ENCODE results near the gene ZNF213. TPM values are rescaled to one million over a fixed set of nuclear protein-coding genes. Genes with fewer than 3 reads are reported as not detected.
A peak's percentile ranks its signal among the peaks of the same experiment; 100 is the strongest.

ZNF213 gene, protein sequence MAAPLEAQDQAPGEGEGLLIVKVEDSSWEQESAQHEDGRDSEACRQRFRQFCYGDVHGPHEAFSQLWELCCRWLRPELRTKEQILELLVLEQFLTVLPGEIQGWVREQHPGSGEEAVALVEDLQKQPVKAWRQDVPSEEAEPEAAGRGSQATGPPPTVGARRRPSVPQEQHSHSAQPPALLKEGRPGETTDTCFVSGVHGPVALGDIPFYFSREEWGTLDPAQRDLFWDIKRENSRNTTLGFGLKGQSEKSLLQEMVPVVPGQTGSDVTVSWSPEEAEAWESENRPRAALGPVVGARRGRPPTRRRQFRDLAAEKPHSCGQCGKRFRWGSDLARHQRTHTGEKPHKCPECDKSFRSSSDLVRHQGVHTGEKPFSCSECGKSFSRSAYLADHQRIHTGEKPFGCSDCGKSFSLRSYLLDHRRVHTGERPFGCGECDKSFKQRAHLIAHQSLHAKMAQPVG
- polyA plus RNA-seq (2013, experiment 1 of 2), result 5.7 TPM
- 7.3 TPM for polyA plus RNA-seq (2013, experiment 2 of 2)

DNA sequence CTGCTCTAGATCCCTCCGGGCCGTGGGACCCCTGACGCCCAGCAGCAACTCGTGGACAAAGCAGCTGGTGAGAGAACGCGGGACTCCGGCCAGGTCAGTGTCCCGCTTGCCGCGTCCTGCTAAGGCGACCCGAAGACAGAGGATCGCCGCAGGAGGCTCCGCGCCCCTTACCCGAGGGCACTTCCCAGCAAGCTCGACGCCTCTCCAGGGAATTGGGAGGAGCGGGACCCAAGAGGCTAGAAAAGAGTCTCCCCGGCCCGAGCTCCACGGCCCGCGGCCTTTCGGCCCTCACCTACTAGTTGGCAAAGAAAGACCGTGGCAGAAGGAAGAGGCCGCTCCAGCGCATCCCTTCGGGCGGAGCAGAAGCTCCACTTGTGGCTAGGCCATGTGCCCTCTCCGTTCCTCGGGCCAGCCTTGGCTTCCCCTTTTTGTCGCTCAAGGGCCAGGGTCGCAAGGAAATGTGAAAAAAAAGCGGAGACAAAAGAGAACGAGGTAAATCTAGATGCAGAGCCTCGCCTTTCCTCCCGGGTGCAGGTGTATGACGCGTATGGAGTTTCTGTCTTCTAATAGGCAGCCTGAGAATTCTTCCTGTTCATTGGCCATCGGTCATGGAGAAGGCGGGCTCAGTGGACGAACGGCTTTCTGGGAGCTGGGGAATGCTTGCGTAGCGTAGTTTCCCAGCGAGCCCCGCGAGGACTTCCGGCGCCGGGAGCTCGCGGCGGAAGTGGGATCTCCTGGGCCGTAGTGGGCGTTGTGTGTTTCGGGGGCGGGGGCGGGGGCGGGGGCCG is at the start of gene ZNF213:
ZNF213 (plus strand) TSS at position 692 of the 788 bp plus-strand sequence. CDS start 2,252 bp downstream, outside the sequence.
- H3K36me3 ChIP-seq (ENCODE audit: insufficient read depth, low read length), result peaks cover 10% of the 10 kb centered on the region; the same call in 1 of the 2 replicates
- peak within 1 kb of the TSS; percentile 96 for H3K4me3 ChIP-seq (ENCODE audit: low read length)
- H3K4me1 ChIP-seq (ENCODE audit: insufficient read depth, low read length), result no peaks in the 10 kb centered on the region
- no peaks in the 10 kb centered on the region for H3K27me3 ChIP-seq (ENCODE audit: insufficient read depth, low read length)
- no peaks in the 10 kb centered on the region for H3K9me3 ChIP-seq (ENCODE audit: insufficient read depth, low read depth, low read length)
- WGBS, result under 1% methylated on average over 58 of the region's 63 CpGs
- H3K27ac ChIP-seq (ENCODE audit: low read depth, low read length), result peak within 1 kb of the TSS; percentile 98
- peak within 1 kb of the TSS; percentile 98 for H3K9ac ChIP-seq (ENCODE audit: low read depth, low read length)

DNA sequence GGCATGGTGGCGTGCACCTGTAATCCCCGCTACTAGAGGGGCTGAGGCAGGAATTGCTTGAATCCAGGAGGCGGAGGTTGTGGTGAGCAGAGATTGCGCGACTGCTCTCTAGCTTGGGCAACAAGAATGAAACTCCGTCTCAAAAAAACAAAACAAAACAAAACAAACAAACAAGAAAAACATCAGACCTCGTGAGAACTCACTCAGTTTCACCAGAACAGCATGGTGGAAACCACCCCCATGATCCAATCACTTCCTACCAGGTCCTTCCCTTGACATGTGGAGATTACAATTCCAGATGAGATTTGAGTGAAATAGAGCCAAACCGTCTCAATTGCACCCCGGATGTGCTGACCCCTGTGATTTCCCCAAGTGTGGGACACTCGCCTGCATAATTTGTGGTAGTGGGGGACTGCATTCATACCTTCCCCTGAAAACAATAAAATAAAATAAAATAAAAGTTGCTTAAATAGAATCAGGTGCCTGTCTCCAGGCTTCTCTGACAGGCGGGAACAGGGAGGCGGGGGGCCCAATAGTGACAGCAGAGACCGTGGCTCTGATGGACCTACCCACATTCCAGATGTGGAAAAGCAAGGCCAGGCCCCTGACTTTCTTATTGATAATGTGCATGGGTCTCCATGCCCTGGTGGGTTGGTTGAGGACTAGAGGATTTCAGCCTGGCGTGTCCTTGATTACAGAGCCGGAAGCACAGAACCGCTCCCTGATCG is 48.8 kb upstream of the ZNF213 start:
- H3K27me3 ChIP-seq (ENCODE audit: insufficient read depth, low read length), result no peaks in the 10 kb centered on the region
- H3K9me3 ChIP-seq (ENCODE audit: insufficient read depth, low read depth, low read length), result no peaks in the 10 kb centered on the region
- H3K27ac ChIP-seq (ENCODE audit: low read depth, low read length), result no peak overlapping the region
- H3K4me3 ChIP-seq (ENCODE audit: low read length), result no peak overlapping the region
- 92% methylated on average over 16 of the region's 17 CpGs for WGBS
- no peak overlapping the region for H3K9ac ChIP-seq (ENCODE audit: low read depth, low read length)
- no peaks in the 10 kb centered on the region for H3K4me1 ChIP-seq (ENCODE audit: insufficient read depth, low read length)
- H3K36me3 ChIP-seq (ENCODE audit: insufficient read depth, low read length), result peaks cover 33% of the 10 kb centered on the region

GRCh38 chr16:3086596-3087242 is 48.1 kb upstream of the ZNF213 start:
- Histone ChIP-seq H3K36me3 (ENCODE audit: insufficient read depth, low read length) (peaks cover 40% of the 10 kb centered on the region), H3K4me3 (ENCODE audit: low read length) (no peak overlapping the region), H3K4me1 (ENCODE audit: insufficient read depth, low read length) (no peaks in the 10 kb centered on the region), H3K9me3 (ENCODE audit: insufficient read depth, low read depth, low read length) (no peaks in the 10 kb centered on the region), H3K27me3 (ENCODE audit: insufficient read depth, low read length) (no peaks in the 10 kb centered on the region), H3K9ac (ENCODE audit: low read depth, low read length) (no peak overlapping the region), H3K27ac (ENCODE audit: low read depth, low read length) (peak overlapping the region; percentile 24)
- 82% methylated on average over 14 of the region's 14 CpGs for WGBS

GRCh38 chr16:3087243-3088235 is 47.3 kb upstream of the ZNF213 start:
- Histone ChIP-seq H3K9me3 (ENCODE audit: insufficient read depth, low read depth, low read length) (no peaks in the 10 kb centered on the region), H3K4me3 (ENCODE audit: low read length) (no peak overlapping the region), H3K9ac (ENCODE audit: low read depth, low read length) (no peak overlapping the region), H3K4me1 (ENCODE audit: insufficient read depth, low read length) (no peaks in the 10 kb centered on the region), H3K36me3 (ENCODE audit: insufficient read depth, low read length) (peaks cover 48% of the 10 kb centered on the region), H3K27ac (ENCODE audit: low read depth, low read length) (peak overlapping the region; percentile 24; the same call in 1 of the 2 replicates), H3K27me3 (ENCODE audit: insufficient read depth, low read length) (no peaks in the 10 kb centered on the region)
- 83% methylated on average over 18 of the region's 18 CpGs for WGBS

DNA sequence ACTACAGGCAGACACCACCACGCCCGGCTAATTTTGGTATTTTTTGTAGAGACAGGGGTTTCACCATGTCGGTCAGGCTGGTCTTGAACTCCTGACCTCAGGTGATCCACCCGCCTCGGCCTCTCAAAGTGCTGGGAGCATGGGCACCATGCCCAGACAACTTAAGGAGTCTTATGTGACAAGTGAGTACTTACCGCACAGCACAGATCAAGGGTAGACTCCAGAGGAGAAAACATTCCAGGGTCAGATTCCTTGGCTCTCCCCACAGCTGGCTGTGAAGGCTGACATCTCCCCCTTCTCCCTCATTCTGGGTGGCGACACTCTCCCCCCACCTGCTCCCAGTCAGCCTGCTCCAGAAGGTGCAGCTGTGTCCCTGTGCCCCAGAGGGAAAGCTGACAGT is 46.4 kb upstream of the ZNF213 start:
- peaks cover 54% of the 10 kb centered on the region for H3K36me3 ChIP-seq (ENCODE audit: insufficient read depth, low read length)
- no peaks in the 10 kb centered on the region for H3K4me1 ChIP-seq (ENCODE audit: insufficient read depth, low read length)
- H3K4me3 ChIP-seq (ENCODE audit: low read length), result no peak overlapping the region
- H3K27me3 ChIP-seq (ENCODE audit: insufficient read depth, low read length), result no peaks in the 10 kb centered on the region
- WGBS, result 94% methylated on average over 7 of the region's 7 CpGs
- no peaks in the 10 kb centered on the region for H3K9me3 ChIP-seq (ENCODE audit: insufficient read depth, low read depth, low read length)
- no peak overlapping the region for H3K27ac ChIP-seq (ENCODE audit: low read depth, low read length)
- H3K9ac ChIP-seq (ENCODE audit: low read depth, low read length), result no peak overlapping the region

GRCh38 chr16:3088925-3089716 is 45.7 kb upstream of the ZNF213 start:
- no peak overlapping the region for H3K9ac ChIP-seq (ENCODE audit: low read depth, low read length)
- H3K27ac ChIP-seq (ENCODE audit: low read depth, low read length), result no peak overlapping the region
- no peak overlapping the region for H3K4me3 ChIP-seq (ENCODE audit: low read length)
- H3K9me3 ChIP-seq (ENCODE audit: insufficient read depth, low read depth, low read length), result no peaks in the 10 kb centered on the region
- H3K4me1 ChIP-seq (ENCODE audit: insufficient read depth, low read length), result no peaks in the 10 kb centered on the region
- 97% methylated on average over 71 of the region's 71 CpGs for WGBS
- H3K36me3 ChIP-seq (ENCODE audit: insufficient read depth, low read length), result peaks cover 54% of the 10 kb centered on the region
- H3K27me3 ChIP-seq (ENCODE audit: insufficient read depth, low read length), result no peaks in the 10 kb centered on the region

DNA sequence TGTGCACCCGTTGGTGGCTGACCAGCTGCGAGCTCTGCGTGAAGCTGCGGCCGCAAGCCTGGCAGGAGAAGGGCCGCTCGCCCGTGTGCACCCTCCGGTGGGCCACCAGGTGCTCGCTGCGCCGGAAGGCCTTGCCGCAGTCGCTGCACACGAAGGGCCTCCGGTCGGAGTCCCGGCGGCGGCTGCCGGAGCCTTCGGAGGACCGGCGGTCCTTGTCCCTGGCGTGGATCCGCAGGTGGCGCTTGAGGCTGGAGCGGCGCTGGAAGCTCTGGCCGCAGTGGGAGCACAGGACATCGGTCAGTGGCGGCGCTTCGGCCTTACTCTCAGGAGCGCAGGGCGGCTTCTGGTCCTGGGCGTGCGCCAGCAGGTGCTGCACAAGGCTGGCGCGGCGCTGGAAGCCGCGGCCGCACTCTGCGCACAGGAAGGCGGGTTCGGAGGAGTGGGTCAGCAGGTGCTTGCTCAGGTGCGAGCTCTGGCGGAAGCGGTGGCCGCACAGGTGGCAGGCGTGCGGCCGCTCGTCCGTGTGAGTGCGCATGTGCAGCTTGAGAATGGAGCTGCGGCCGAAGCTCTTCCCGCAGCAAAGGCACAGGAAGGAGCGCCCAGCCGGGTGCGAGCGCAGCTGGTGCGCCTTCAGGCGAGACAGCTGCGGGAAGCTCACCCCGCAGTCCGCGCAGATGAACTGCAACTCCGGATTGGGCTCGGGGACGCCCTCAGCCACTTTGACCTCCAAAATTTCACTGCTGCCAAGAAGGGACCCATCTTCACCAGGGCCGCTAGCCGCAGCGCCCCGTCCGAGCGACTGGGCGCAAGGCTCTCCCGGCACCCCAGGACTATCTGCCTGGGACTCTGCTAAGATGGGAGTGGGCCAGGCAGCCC is 44.9 kb upstream of the ZNF213 start:
- Histone ChIP-seq H3K9ac (ENCODE audit: low read depth, low read length) (no peak overlapping the region), H3K27me3 (ENCODE audit: insufficient read depth, low read length) (no peaks in the 10 kb centered on the region), H3K36me3 (ENCODE audit: insufficient read depth, low read length) (peaks cover 60% of the 10 kb centered on the region), H3K27ac (ENCODE audit: low read depth, low read length) (no peak overlapping the region), H3K4me1 (ENCODE audit: insufficient read depth, low read length) (no peaks in the 10 kb centered on the region), H3K4me3 (ENCODE audit: low read length) (no peak overlapping the region), H3K9me3 (ENCODE audit: insufficient read depth, low read depth, low read length) (no peaks in the 10 kb centered on the region)
- WGBS, result 97% methylated on average over 81 of the region's 81 CpGs

- Histone ChIP-seq H3K9ac (ENCODE audit: low read depth, low read length) (no peak overlapping the region), H3K9me3 (ENCODE audit: insufficient read depth, low read depth, low read length) (no peaks in the 10 kb centered on the region), H3K27ac (ENCODE audit: low read depth, low read length) (no peak overlapping the region), H3K27me3 (ENCODE audit: insufficient read depth, low read length) (no peaks in the 10 kb centered on the region), H3K36me3 (ENCODE audit: insufficient read depth, low read length) (peaks cover 67% of the 10 kb centered on the region), H3K4me3 (ENCODE audit: low read length) (no peak overlapping the region), H3K4me1 (ENCODE audit: insufficient read depth, low read length) (peaks cover 3% of the 10 kb centered on the region; the same call in 1 of the 2 replicates)
- WGBS, result 95% methylated on average over 8 of the region's 8 CpGs
Measured at GRCh38 chr16:3091551-3091950, 43.3 kb upstream of the ZNF213 start.
